Tibial nerve (tissue), 4 donors: ENCODE measurements around the gene SPOPL. TPM values are rescaled to one million over a fixed set of nuclear protein-coding genes. Genes with fewer than 3 reads are reported as not detected.

Source experiments
- DNase-seq, 2 donors: peaks; one replicate each; pipeline ENCODE4 v3.0.0-alpha.2; 2019; ENCODE audit warnings: low spot score in 2 of 2
- H3K27ac ChIP-seq, 4 donors: fragments of 200-600 bp; sonication (generic) in 3 of 4; one replicate each; pipeline ENCODE4 v1.5.1; 2017 to 2019; ENCODE audit warnings: mild to moderate bottlenecking in 1 of 4
- H3K27me3 ChIP-seq, 2 donors: fragments of 200-600 bp; sonication (generic) in 1 of 2; one replicate each; pipeline versions ENCODE4 v1.5.1 to v1.6.0; 2017 to 2019
- H3K36me3 ChIP-seq, 3 donors: fragments of 200-600 bp; sonication (generic); one replicate each; pipeline ENCODE4 v1.5.1; 2018 to 2019
- H3K4me1 ChIP-seq, 4 donors: fragments of 200-600 bp; sonication (generic) in 3 of 4; one replicate each; pipeline ENCODE4 v1.5.1; 2017 to 2019
- H3K4me3 ChIP-seq, 4 donors: fragments of 200-600 bp; sonication (generic) in 3 of 4; one replicate each; pipeline ENCODE4 v1.5.1; 2017 to 2019; ENCODE audit warnings: mild to moderate bottlenecking in 1 of 4, moderate library complexity in 1 of 4
- H3K9me3 ChIP-seq, 4 donors: fragments of 200-600 bp; sonication (generic) in 3 of 4; one replicate each; pipeline ENCODE4 v1.5.1; 2017 to 2019
- CTCF ChIP-seq, 5 experiments: fragments of 200-600 bp in 3 of 5; fragments of 450-650 bp in 2 of 5; sonication (generic) in 3 of 5; IDR thresholded peaks; one replicate each; pipeline ENCODE4 v1.5.1; 2016 to 2019; ENCODE audit warnings: antibody characterized with exemption in 5 of 5, mild to moderate bottlenecking in 3 of 5, moderate library complexity in 2 of 5
- EP300 ChIP-seq, 2 donors: sonication (generic); formaldehyde crosslinking; IDR thresholded peaks; one replicate each; pipeline ENCODE4 v1.6.1; 2017; ENCODE audit warnings: antibody characterized with exemption in 2 of 2, mild to moderate bottlenecking in 1 of 2
- POLR2A ChIP-seq, 2 donors: fragments of 450-650 bp; IDR thresholded peaks; one replicate each; pipeline ENCODE4 v1.6.1; 2017; ENCODE audit warnings: antibody characterized with exemption in 2 of 2, mild to moderate bottlenecking in 2 of 2, moderate library complexity in 2 of 2
- WGBS, 2 donors: methylation state at CpG; one replicate each; pipeline ENCODE4 v1.1.5; 2018; 5-methylcytosine and 5-hydroxymethylcytosine counted together
- total RNA-seq, 4 donors: library from RNA; depleted of rRNA; stranded (reverse); fragments of >200 nt; gene quantifications; one replicate each; pipeline ENCODE4 v1.1.0, GENCODE V29; 2016

The SPOPL gene
- total RNA-seq, 4 donors from 2014 or later = 15.9 to 22.7 (median 16.6) TPM

GRCh38 chr2:138485019-138485418, 16.6 kb upstream of the SPOPL start:
- peaks cover 0 to 9% (median 0%) of the 10 kb centered on the region in 4 donors for H3K9me3 ChIP-seq

GRCh38 chr2:138486363-138487198, 15.0 kb upstream of the SPOPL start:
- H3K27me3 ChIP-seq = no peaks in the 10 kb centered on the region
- peaks cover 0 to 9% (median 0%) of the 10 kb centered on the region in 4 donors for H3K9me3 ChIP-seq
- H3K27ac ChIP-seq = no peak overlapping the region
- no peaks in the 10 kb centered on the region for H3K36me3 ChIP-seq
- 49 to 58% methylated on average over 2 of the region's 2 CpGs for WGBS, 2 donors
- TF ChIP-seq EP300 (IDR thresholded peaks at IDR 0.05) (no peak), POLR2A (IDR thresholded peaks at IDR 0.05) (no peak), CTCF (IDR thresholded peaks at IDR 0.05) (no peak)
- H3K4me3 ChIP-seq = no peak overlapping the region
- H3K4me1 ChIP-seq = no peaks in the 10 kb centered on the region
- DNase-seq = no peak

More at GRCh38 chr2:138485019-138485418, 16.6 kb upstream of the SPOPL start:
- TF ChIP-seq CTCF (IDR thresholded peaks at IDR 0.05) (no peak), EP300 (IDR thresholded peaks at IDR 0.05) (no peak), POLR2A (IDR thresholded peaks at IDR 0.05) (no peak)
- no peak overlapping the region for H3K27ac ChIP-seq
- DNase-seq = no peak
- no peaks in the 10 kb centered on the region for H3K4me1 ChIP-seq
- H3K4me3 ChIP-seq = no peak overlapping the region
- no peaks in the 10 kb centered on the region for H3K27me3 ChIP-seq
- no peaks in the 10 kb centered on the region for H3K36me3 ChIP-seq

GRCh38 chr2:138490673-138491494, 10.7 kb upstream of the SPOPL start:
- DNase-seq = no peak
- TF ChIP-seq CTCF (IDR thresholded peaks at IDR 0.05) (no peak), EP300 (IDR thresholded peaks at IDR 0.05) (no peak), POLR2A (IDR thresholded peaks at IDR 0.05) (no peak)
- Histone ChIP-seq H3K27ac (no peak overlapping the region), H3K27me3 (no peaks in the 10 kb centered on the region), H3K9me3 (no peaks in the 10 kb centered on the region), H3K4me1 (no peaks in the 10 kb centered on the region), H3K36me3 (peaks cover 0 to 11% (median 0%) of the 10 kb centered on the region in 3 donors), H3K4me3 (no peak overlapping the region)
- 81% methylated on average over 4 of the region's 4 CpGs for WGBS, 2 donors

GRCh38 chr2:138491495-138491862, 10.1 kb upstream of the SPOPL start:
- Histone ChIP-seq H3K27me3 (no peaks in the 10 kb centered on the region), H3K4me3 (no peak overlapping the region), H3K4me1 (no peaks in the 10 kb centered on the region), H3K36me3 (peaks cover 0 to 17% (median 0%) of the 10 kb centered on the region in 3 donors), H3K9me3 (no peaks in the 10 kb centered on the region), H3K27ac (no peak overlapping the region)
- no peak for DNase-seq
- TF ChIP-seq POLR2A (IDR thresholded peaks at IDR 0.05) (no peak), CTCF (IDR thresholded peaks at IDR 0.05) (no peak), EP300 (IDR thresholded peaks at IDR 0.05) (no peak)

GRCh38 chr2:138492160-138492559, 9.4 kb upstream of the SPOPL start:
- H3K36me3 ChIP-seq = peaks cover 0 to 17% (median 0%) of the 10 kb centered on the region in 3 donors
- H3K9me3 ChIP-seq = no peaks in the 10 kb centered on the region
- H3K27ac ChIP-seq = no peak overlapping the region
- H3K4me1 ChIP-seq = no peaks in the 10 kb centered on the region
- H3K27me3 ChIP-seq = no peaks in the 10 kb centered on the region
- WGBS, 2 donors = 94 to 97% methylated on average over 2 of the region's 2 CpGs
- no peak overlapping the region for H3K4me3 ChIP-seq
- TF ChIP-seq POLR2A (IDR thresholded peaks at IDR 0.05) (no peak), CTCF (IDR thresholded peaks at IDR 0.05) (no peak), EP300 (IDR thresholded peaks at IDR 0.05) (no peak)
- no peak for DNase-seq
